ENCODE data around the gene HERPUD1. TPM values are rescaled to one million over a fixed set of nuclear protein-coding genes. Genes with fewer than 3 reads are reported as not detected.
"Not testable (repeated sequence)": the region's sequence is repeated elsewhere in the genome, so short reads cannot be mapped to it uniquely, and the experiment has no call there.

Gene HERPUD1
- total RNA-seq, 1 donor from 2014 or later: 79.8 TPM

DNA sequence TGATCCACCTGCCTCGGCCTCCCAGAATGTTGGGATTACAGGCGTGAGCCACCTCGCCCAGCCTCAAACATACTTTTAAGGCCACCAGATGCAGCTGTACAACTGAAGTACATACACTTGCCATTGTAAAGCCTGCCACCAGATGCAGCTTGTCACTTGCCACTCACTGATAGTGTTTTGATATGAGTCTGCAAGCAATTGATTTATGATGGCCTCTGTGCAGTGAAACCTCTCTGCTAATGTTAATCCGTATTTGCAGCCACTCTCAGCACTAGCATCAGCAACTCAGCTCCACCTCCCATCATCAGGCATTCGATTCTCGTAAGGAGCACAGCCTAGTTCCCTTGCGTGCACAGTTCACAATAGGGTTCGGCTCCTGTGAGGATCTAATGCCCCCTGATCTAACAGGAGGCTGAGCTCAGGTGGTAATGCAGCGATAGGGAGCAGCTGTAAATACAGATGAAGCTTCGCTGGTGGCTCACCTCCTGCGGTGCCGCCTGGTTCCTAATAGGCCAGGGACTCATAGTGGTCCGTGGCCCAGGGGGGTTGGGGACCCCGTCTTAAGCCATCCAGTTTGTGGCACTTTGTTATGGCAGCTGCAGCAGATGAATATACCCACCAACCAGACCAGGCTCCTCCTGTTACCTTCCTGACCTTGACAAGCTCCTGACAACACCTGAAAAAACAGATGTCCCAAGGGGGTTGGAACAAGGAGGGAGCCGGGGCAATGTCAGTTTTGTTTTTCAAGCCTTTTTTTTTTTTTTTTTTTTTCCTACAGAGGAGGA is 1.3 kb upstream of the HERPUD1 start:
- H3K4me3 Mint-ChIP-seq: peak overlapping the region; percentile 98

DNA sequence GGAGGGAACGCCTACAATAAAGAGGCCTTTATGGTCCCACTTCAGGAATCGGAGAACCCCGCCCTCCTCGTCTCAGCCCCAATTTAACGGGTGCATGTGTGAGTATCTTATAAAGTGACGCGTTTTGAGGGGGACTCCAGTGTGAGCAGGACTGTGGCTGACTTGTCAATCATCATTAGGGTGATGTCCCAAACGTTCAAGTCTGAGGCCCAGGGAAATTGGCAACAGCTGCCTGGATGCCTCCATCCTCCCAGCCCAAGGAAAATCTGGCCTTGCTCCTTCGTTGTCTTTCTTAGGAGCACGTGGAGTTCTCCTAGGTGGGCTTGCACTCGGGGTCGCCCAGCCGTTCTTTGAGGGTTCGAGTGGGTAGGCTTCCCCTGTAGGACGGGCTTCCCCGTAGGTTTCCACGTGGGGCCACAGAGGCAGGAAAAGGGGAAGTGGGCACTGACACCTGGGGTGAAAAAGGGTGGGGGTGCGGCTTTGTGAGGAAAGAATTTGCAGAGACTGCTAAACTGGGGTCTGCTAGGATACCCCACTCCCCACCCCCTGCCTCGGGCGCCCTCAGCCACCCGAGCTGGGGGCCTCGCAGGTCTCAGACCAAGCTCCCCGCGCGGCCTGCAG is 561 bp upstream of the HERPUD1 start:
- H3K4me1 Mint-ChIP-seq: peaks cover 34% of the 10 kb centered on the region
- H3K27me3 Mint-ChIP-seq (ENCODE audit: low read depth): no peaks in the 10 kb centered on the region
- no peak for DNase-seq (ENCODE audit: low spot score in 2 of 2, unreplicated experiment in 2 of 2)
- peaks cover 8% of the 10 kb centered on the region for H3K36me3 Mint-ChIP-seq
- TF ChIP-seq, protein P1, sequence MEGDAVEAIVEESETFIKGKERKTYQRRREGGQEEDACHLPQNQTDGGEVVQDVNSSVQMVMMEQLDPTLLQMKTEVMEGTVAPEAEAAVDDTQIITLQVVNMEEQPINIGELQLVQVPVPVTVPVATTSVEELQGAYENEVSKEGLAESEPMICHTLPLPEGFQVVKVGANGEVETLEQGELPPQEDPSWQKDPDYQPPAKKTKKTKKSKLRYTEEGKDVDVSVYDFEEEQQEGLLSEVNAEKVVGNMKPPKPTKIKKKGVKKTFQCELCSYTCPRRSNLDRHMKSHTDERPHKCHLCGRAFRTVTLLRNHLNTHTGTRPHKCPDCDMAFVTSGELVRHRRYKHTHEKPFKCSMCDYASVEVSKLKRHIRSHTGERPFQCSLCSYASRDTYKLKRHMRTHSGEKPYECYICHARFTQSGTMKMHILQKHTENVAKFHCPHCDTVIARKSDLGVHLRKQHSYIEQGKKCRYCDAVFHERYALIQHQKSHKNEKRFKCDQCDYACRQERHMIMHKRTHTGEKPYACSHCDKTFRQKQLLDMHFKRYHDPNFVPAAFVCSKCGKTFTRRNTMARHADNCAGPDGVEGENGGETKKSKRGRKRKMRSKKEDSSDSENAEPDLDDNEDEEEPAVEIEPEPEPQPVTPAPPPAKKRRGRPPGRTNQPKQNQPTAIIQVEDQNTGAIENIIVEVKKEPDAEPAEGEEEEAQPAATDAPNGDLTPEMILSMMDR (IDR thresholded peaks at IDR 0.05; ENCODE audit: unreplicated experiment): no peak
- no peaks in the 10 kb centered on the region for H3K9me3 Mint-ChIP-seq
- peak overlapping the region; percentile 98 for H3K4me3 Mint-ChIP-seq
- H3K27ac Mint-ChIP-seq: peak overlapping the region; percentile 99

More for the DNA sequence above, 1.3 kb upstream of the HERPUD1 start:
- Mint-ChIP-seq H3K27me3 (ENCODE audit: low read depth) (no peaks in the 10 kb centered on the region), H3K27ac (peak overlapping the region; percentile 99), H3K4me1 (peaks cover 34% of the 10 kb centered on the region), H3K9me3 (no peaks in the 10 kb centered on the region), H3K36me3 (peaks cover 8% of the 10 kb centered on the region)
- TF ChIP-seq, protein P1 (IDR thresholded peaks at IDR 0.05; ENCODE audit: unreplicated experiment): no peak
- DNase-seq (ENCODE audit: low spot score in 2 of 2, unreplicated experiment in 2 of 2): no peak

DNA sequence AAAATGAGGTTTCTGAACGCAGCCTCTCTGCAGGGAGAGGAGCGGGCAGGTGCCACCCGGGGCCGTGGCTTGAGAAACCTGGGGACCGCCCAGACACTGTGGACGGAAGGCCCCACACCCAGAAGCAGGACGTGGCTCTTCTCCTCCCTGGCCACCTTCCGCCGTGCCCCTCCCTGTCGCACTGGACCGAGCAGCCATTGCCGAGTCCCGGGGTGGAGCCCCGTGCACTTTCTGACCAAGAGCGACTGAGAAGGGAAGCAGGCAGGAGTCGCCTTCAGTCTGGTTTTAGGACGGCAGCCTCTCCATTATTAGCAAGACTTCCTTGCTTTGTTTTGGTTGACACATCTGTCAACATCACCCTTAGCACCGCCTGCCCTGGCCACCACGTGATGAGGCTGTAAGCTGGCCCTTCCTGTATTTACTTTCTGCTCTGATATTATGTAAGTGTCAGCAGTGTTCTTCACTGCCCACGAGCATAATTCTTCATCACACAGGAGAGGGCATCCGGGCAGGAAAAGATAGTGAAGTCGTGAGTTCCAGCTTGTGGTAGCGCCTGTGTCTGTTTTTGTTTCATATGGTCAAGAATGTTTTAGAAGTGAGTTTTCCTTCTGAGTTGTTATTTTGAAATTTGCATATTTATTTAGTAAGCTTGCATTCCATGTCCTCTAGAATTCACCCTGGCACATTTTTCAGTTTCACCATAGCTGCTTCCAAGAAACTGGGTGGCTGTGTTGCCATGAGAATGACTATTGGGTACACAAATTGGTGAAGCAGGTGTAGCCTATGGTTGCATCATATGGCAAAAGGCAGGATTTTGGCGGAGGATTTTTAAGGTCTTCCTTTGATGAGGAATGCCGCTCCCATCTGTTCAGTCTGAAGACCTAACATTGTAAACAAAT is 1.0 kb downstream of the HERPUD1 start:
- peak overlapping the region; percentile 98 for H3K4me3 Mint-ChIP-seq
- H3K27me3 Mint-ChIP-seq (ENCODE audit: low read depth): no peaks in the 10 kb centered on the region
- H3K9me3 Mint-ChIP-seq: no peaks in the 10 kb centered on the region
- peak overlapping the region; percentile 99 for H3K27ac Mint-ChIP-seq
- H3K4me1 Mint-ChIP-seq: peaks cover 34% of the 10 kb centered on the region
- DNase-seq (ENCODE audit: low spot score in 2 of 2, unreplicated experiment in 2 of 2): peak in 1 of 2 experiments; percentile 59
- H3K36me3 Mint-ChIP-seq: peaks cover 18% of the 10 kb centered on the region
- TF ChIP-seq, protein P1 (IDR thresholded peaks at IDR 0.05; ENCODE audit: unreplicated experiment): no peak

DNA sequence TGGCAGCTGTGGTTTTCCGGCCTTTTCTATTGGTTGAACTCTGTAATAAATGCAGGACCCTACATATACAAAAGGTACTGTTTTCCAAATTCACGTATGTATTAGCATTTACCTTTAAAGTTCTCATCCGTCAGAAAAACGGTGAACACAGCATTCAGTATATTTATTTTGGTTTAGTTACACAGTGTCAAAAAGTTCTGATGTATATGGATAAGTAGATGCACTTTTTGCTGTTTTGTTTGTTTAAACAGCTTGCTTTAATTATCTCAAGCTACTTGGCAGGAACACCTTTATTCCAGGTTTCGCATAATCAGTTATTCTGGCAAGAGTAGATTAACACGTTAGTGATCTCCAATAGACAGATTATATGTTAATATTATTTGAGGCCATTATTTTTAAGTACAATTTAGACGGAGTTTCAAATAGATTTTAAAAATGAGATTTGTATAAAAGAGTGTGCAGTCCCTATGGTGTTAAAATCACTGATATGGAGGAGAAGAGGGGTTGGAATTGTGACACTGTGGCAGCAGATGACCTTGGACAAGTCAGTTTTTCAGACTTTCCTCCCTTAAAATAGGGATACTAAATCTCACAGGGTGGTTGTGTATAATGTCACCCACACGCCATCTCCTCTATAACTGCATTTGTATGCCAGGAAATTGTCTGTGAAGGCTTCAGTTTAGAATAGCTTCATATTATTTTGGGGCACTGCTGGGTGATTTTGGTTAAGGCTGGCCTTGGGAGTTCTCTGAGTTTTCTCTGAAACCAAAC is 2.1 kb downstream of the HERPUD1 start:
- peak overlapping the region; percentile 48 for H3K27ac Mint-ChIP-seq
- H3K27me3 Mint-ChIP-seq (ENCODE audit: low read depth): no peaks in the 10 kb centered on the region
- peaks cover 27% of the 10 kb centered on the region for H3K36me3 Mint-ChIP-seq
- H3K4me1 Mint-ChIP-seq: peaks cover 34% of the 10 kb centered on the region
- TF ChIP-seq, protein P1 (IDR thresholded peaks at IDR 0.05; ENCODE audit: unreplicated experiment): no peak
- H3K4me3 Mint-ChIP-seq: peak overlapping the region; percentile 98
- no peak for DNase-seq (ENCODE audit: low spot score in 2 of 2, unreplicated experiment in 2 of 2)
- no peaks in the 10 kb centered on the region for H3K9me3 Mint-ChIP-seq

DNA sequence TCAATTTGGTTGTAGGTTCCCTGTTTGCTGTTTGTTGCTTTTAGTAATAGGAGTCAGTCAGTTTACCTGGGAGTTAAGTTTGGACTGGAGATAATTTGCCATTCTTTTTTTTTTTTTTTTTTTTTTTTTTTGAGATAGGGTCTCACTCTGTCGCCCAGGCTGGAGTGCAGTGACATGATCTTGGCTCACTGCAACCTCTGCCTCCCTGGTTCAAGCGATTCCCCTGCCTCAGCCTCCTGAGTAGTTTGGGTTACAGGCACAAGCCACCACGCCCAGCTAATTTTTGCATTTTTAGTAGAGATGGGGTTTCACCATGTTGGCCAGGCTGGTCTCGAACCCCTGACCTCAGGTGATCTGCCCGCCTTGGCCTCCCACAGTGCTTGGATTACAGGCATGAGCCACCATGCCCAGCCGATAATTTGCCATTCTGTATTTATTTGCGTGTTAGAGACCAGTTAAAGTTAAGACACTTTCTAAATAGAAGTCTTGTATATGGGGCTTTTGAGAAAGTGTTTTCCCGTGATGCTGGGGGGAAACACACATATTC is 2.7 kb downstream of the HERPUD1 start:
- Mint-ChIP-seq H3K36me3 (peaks cover 29% of the 10 kb centered on the region), H3K4me3 (peak overlapping the region; percentile 98), H3K4me1 (peaks cover 34% of the 10 kb centered on the region), H3K27ac (peak overlapping the region; percentile 48)
- H3K9me3 Mint-ChIP-seq; H3K27me3 Mint-ChIP-seq (ENCODE audit: low read depth); DNase-seq (ENCODE audit: low spot score in 2 of 2, unreplicated experiment in 2 of 2): not testable (repeated sequence)

All from mesothelial cell of epicardium (in vitro differentiated cells).